Neuron (in vitro differentiated cells): Measurements from ENCODE around the gene CHST11.
"Not testable (repeated sequence)": the region's sequence is repeated elsewhere in the genome, so short reads cannot be mapped to it uniquely, and the experiment has no call there.

Experiments
- H2AFZ ChIP-seq: one replicate; pipeline ENCODE4 v1.6.1; 2013; ENCODE audit warnings: low read depth, mild to moderate bottlenecking, inconsistent platforms, low read length, moderate library complexity
- H3K27me3 ChIP-seq: one replicate; pipeline ENCODE4 v1.6.1; 2013; ENCODE audit warnings: low read length; ENCODE audit not compliant: insufficient read depth
- H3K36me3 ChIP-seq: one replicate; pipeline ENCODE4 v1.6.1; 2013; ENCODE audit warnings: low read length; ENCODE audit not compliant: insufficient read depth
- H3K4me1 ChIP-seq: one replicate; pipeline ENCODE4 v1.6.1; 2013; ENCODE audit warnings: low read length; ENCODE audit not compliant: insufficient read depth
- H3K4me3 ChIP-seq: 2 replicates; pipeline ENCODE4 v1.5.1; 2013; ENCODE audit warnings: mild to moderate bottlenecking, low read length, moderate library complexity
- H3K9me3 ChIP-seq: one replicate; pipeline ENCODE4 v1.6.1; 2013; ENCODE audit warnings: low read length

CHST11 gene

GRCh38 chr12:104801005-104801404 lies 344.3 kb downstream of the CHST11 start:
- Histone ChIP-seq H3K4me3 (no peak overlapping the region), H3K27me3 (no peaks in the 10 kb centered on the region), H3K36me3 (no peaks in the 10 kb centered on the region), H3K4me1 (no peaks in the 10 kb centered on the region), H2AFZ (no peak overlapping the region), H3K9me3 (no peaks in the 10 kb centered on the region)

GRCh38 chr12:104801427-104801826 lies 344.7 kb downstream of the CHST11 start:
- Histone ChIP-seq H2AFZ (no peak overlapping the region), H3K36me3 (no peaks in the 10 kb centered on the region), H3K9me3 (no peaks in the 10 kb centered on the region), H3K4me1 (no peaks in the 10 kb centered on the region), H3K4me3 (no peak overlapping the region), H3K27me3 (no peaks in the 10 kb centered on the region)

- Histone ChIP-seq H3K9me3 (no peaks in the 10 kb centered on the region), H3K4me3 (no peak overlapping the region), H2AFZ (no peak overlapping the region), H3K4me1 (no peaks in the 10 kb centered on the region), H3K36me3 (no peaks in the 10 kb centered on the region), H3K27me3 (no peaks in the 10 kb centered on the region)
Observed at GRCh38 chr12:104802208-104802607, 345.5 kb downstream of the CHST11 start.

GRCh38 chr12:104805186-104805585 lies 348.4 kb downstream of the CHST11 start:
- Histone ChIP-seq H3K4me3 (no peak overlapping the region), H3K9me3 (no peaks in the 10 kb centered on the region), H3K4me1 (no peaks in the 10 kb centered on the region), H2AFZ (no peak overlapping the region), H3K27me3 (no peaks in the 10 kb centered on the region), H3K36me3 (no peaks in the 10 kb centered on the region)

GRCh38 chr12:104806194-104806593 lies 349.4 kb downstream of the CHST11 start:
- H3K36me3 ChIP-seq, H3K27me3 ChIP-seq, H3K4me3 ChIP-seq: not testable (repeated sequence)

GRCh38 chr12:104809251-104809650 lies 352.5 kb downstream of the CHST11 start:
- Histone ChIP-seq H2AFZ (no peak overlapping the region), H3K4me1 (no peaks in the 10 kb centered on the region), H3K36me3 (no peaks in the 10 kb centered on the region), H3K9me3 (no peaks in the 10 kb centered on the region), H3K27me3 (no peaks in the 10 kb centered on the region), H3K4me3 (no peak overlapping the region)

More at GRCh38 chr12:104806194-104806593, 349.4 kb downstream of the CHST11 start:
- H3K4me1 ChIP-seq, H3K9me3 ChIP-seq, H2AFZ ChIP-seq: not testable (repeated sequence)

- Histone ChIP-seq H2AFZ (no peak overlapping the region), H3K9me3 (no peaks in the 10 kb centered on the region), H3K36me3 (no peaks in the 10 kb centered on the region), H3K27me3 (no peaks in the 10 kb centered on the region), H3K4me1 (no peaks in the 10 kb centered on the region), H3K4me3 (no peak overlapping the region)
Observed at GRCh38 chr12:104809706-104810385, 353.1 kb downstream of the CHST11 start.
